Measurements from ENCODE around the gene CHRDL1.
"Not testable (repeated sequence)": the region's sequence is repeated elsewhere in the genome, so short reads cannot be mapped to it uniquely, and the experiment has no call there.

CHRDL1 gene

DNA sequence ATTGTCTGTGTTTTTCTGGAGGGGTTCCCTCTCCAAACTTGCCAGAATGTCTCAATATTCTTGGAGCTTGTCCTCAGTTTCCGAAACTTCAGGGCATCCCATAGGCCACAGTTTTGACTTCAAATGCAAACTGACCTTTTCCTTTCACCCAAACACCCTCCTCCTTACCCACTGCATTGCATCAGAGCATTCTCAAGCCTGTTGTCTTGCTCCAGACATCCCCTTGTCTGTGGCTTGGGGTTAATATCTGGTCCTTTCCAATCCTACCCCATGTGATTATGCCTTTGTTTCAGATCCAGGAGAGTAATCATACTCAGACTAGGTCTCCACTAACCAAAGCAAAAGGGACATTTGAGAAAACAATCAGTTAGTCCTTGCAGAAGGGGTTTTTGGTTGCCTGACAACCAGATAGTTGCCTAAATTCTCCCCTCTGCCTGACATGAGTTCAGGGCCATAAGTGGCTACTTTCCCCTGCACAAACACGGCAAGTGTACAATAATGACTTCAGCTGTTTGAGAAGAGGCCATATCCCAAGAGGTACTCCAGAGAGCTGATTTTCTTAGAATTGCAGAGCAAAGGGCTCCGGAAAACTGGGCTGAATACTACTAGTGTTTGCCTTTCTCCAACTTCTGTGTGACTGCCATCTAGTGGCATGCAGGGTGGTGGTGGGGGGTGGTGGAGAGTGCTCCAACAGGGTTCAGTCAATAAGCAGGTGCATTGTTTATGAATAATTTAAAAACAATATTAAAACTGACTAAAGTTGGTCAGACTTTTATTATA is 130.2 kb downstream of the CHRDL1 start:
- DNase-seq (ENCODE audit: low spot score), result peak; percentile 9

DNA sequence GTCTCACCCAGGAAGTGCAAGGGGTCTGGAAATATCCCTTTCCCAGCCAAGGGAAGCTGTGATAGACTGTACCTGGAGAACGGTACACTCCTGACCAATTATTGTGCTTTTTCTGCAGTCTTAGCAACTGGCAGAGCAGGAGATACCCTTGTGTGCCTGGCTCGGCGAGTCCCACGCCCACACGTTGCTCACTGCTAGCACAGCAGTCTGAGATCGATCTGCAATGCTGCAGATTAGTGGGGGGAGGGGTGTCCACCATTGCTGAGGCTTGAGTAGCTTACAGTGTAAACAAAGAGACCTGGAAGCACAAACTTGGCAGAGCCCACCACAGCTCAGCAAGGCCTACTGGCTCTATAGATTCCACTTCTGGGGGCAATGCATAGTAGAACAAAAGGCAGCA is 138.5 kb downstream of the CHRDL1 start:
- DNase-seq (ENCODE audit: low spot score), result no peak

DNA sequence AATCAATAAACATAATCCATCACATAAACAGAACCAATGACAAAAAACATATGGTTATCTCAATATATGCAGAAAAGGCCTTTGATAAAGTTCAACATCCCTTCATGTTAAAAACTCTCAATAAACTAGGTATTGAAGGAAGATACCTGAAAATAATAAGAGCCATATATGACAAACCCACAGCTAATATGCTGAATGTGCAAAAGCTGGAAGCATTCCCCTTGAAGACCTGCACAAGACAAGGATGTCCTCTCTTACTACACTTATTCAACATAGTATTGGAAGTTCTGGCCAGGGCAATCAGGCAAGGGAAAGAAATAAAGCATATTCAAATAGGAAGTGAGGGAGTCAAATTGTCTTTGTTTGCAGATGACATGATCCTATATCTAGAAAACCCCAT is 141.3 kb downstream of the CHRDL1 start:
- DNase-seq (ENCODE audit: low spot score), result not testable (repeated sequence)

DNA sequence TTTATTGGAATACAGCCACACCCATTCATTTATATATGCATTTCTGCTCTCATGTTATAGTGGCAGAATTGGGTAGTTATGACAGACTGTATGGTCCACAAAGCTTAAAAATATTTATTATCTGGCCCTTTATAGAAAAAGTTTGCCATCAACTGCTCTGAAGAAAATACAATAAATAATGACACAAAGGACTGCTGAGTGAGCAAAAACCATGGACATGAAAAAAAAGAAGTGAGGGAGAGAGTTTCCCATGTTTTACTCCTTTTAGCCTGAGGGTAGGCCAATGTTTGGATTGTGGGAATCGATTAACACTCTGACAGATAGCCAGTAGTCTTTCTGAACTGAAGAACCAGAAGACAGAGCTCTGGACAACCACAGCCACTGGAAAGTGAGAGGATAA is 149.2 kb downstream of the CHRDL1 start:
- DNase-seq (ENCODE audit: low spot score), result no peak
